ENCODE measurements around the gene TRNT1. TPM values are rescaled to one million over a fixed set of nuclear protein-coding genes. Genes with fewer than 3 reads are reported as not detected.

The TRNT1 gene
- total and polyA plus RNA-seq, 2 of the 8 experiments (the other 6 are each of a cell fraction or from before 2014, with no cell fraction given): 7.2 to 33.1 TPM

DNA sequence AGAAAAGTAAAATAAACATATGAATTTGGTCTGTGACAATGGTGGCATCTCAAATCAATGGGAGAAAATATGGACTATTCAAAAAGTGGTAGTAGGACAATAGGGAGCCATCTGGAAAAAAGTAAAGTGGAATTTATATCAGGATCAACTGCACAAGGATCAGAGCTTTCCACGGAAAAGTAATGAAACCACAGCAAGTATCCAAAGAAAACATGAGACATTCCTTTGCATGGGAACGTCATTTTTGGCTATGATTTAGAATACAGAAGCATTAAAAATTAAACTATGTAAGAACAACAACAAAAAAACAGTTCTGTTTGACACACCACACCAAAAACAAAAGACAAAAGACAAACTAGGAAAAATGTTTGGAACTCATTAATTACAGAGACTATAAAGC is 34.1 kb downstream of the TRNT1 start:
- 89% methylated on average over 2 of the region's 2 CpGs; no CpG with 5 or more reads in 1 of the 2 experiments for WGBS, 2 experiments (ENCODE audit: extremely low coverage in 1 of 2, insufficient coverage in 1 of 2, insufficient read length in 1 of 2, insufficient replicate concordance in 2 of 2, low coverage in 1 of 2, low lambda C conversion rate in 2 of 2, missing lambda C conversion rate in 1 of 2)
- H3K4me3 ChIP-seq (ENCODE audit: extremely low read depth in 1 of 4, insufficient read depth in 2 of 4, low read depth in 3 of 4, low read length in 4 of 4): no peak overlapping the region
- CTCF ChIA-PET (ENCODE audit: partially characterized antibody): no interaction called here
- TF ChIP-seq NANOG (IDR thresholded peaks at IDR 0.05; ENCODE audit: insufficient read depth, low read depth, low read length, poor library complexity, severe bottlenecking) (no peak), BRCA1 (IDR thresholded peaks at IDR 0.05; ENCODE audit: low read depth, low read length) (no peak), TAF7 (optimal IDR thresholded peaks at IDR 0.05; ENCODE audit: borderline replicate concordance, low read depth, low read length) (no peak), RAD21 (IDR thresholded peaks at IDR 0.05 in 1 of 2, conservative IDR thresholded peaks at IDR 0.05 in 1 of 2; ENCODE audit: low read depth in 2 of 2, low read length in 2 of 2) (no peak), CEBPB (IDR thresholded peaks at IDR 0.05; ENCODE audit: low read depth, low read length) (no peak), RXRA (IDR thresholded peaks at IDR 0.05; ENCODE audit: insufficient read depth, low read depth, low read length) (no peak)

More for the DNA sequence above, 34.1 kb downstream of the TRNT1 start:
- H3K14ac ChIP-seq (ENCODE audit: insufficient read length): no peak overlapping the region
- no peak overlapping the region for H2BK5ac ChIP-seq (ENCODE audit: low read depth, low read length)
- H2AFZ ChIP-seq (ENCODE audit: low read length): no peak overlapping the region
- H3K79me2 ChIP-seq (ENCODE audit: control insufficient read depth in 1 of 2, insufficient read depth in 2 of 2, low read length in 2 of 2): no peaks in the 10 kb centered on the region
- no peak overlapping the region for H3K18ac ChIP-seq (ENCODE audit: extremely low read depth, low read length)
- no peak overlapping the region for H4K5ac ChIP-seq (ENCODE audit: insufficient read length, low read depth, low read length)
- H3K4ac ChIP-seq (replicated peaks; ENCODE audit: insufficient read length, low read depth, low read length): no peak overlapping the region
- H4K8ac ChIP-seq (ENCODE audit: extremely low read depth, insufficient read depth, low read length): no peak overlapping the region
- FAIRE-seq (no peak), DNase-seq (ENCODE audit: low read depth in 1 of 2, low spot score in 2 of 2) (no peak)
- no peaks in the 10 kb centered on the region for H3K79me1 ChIP-seq (ENCODE audit: low read depth, low read length)
- H3K56ac ChIP-seq (replicated peaks; ENCODE audit: insufficient read length, low read depth, low read length): no peak overlapping the region
- no peak overlapping the region for H3K27ac ChIP-seq (ENCODE audit: low read depth, low read length)
- H4K20me1 ChIP-seq (replicated peaks in 1 of 2; ENCODE audit: control insufficient read depth in 1 of 2, insufficient read depth in 2 of 2, low read length in 2 of 2): peaks cover 0 to 2% of the 10 kb centered on the region in 2 experiments
- no peak overlapping the region for H3K9ac ChIP-seq (replicated peaks in 1 of 4; ENCODE audit: extremely low read depth in 1 of 4, low read depth in 3 of 4, low read length in 3 of 4)
- H3K4me2 ChIP-seq (ENCODE audit: insufficient read depth in 1 of 2, low read depth in 2 of 2, low read length in 2 of 2): no peak overlapping the region
- no peak overlapping the region for H2BK20ac ChIP-seq (ENCODE audit: low read length)
- no peak overlapping the region for H3K23ac ChIP-seq (ENCODE audit: insufficient read length)
- H3K9me3 ChIP-seq (ENCODE audit: insufficient read depth in 2 of 2, low read depth in 1 of 2, low read length in 1 of 2): no peaks in the 10 kb centered on the region
- H3K4me1 ChIP-seq (replicated peaks in 1 of 4; ENCODE audit: control insufficient read depth in 3 of 4, insufficient read depth in 4 of 4, low read length in 3 of 4): no peaks in the 10 kb centered on the region
- no peaks in the 10 kb centered on the region for H3K27me3 ChIP-seq (replicated peaks in 1 of 4; ENCODE audit: control insufficient read depth in 3 of 4, extremely low read depth in 1 of 4, insufficient read depth in 3 of 4, low read length in 3 of 4)
- POLR2A ChIA-PET (ENCODE audit: partially characterized antibody): no interaction called here
- H3K23me2 ChIP-seq (ENCODE audit: low read depth, low read length): no peaks in the 10 kb centered on the region
- no peak overlapping the region for H2BK12ac ChIP-seq (ENCODE audit: low read depth, low read length)
- no peak overlapping the region for H2AK5ac ChIP-seq (ENCODE audit: low read depth, low read length)
- H3K36me3 ChIP-seq (ENCODE audit: control insufficient read depth in 2 of 4, insufficient read depth in 4 of 4, low read length in 3 of 4): peaks cover 0 to 34% (median 11%) of the 10 kb centered on the region in 4 experiments; a peak in 5 of 8 replicates
- no peak overlapping the region for H4K91ac ChIP-seq (replicated peaks; ENCODE audit: insufficient read length, low read length)
- no peak overlapping the region for H2BK120ac ChIP-seq (replicated peaks; ENCODE audit: low read depth, low read length)
- no peak overlapping the region for H2BK15ac ChIP-seq (ENCODE audit: low read length)
